Liver (tissue), 3 donors: ENCODE results near the gene HEPN1.

Experiments
- CTCF ChIP-seq: fragments of 150-350 bp; IDR thresholded peaks from 2 replicates; pipeline ENCODE4 v1.5.1; 2017; ENCODE audit warnings: improper control_type of control experiment, low read depth, low read length; ENCODE audit not compliant: missing input control
- EGR1 ChIP-seq, 2 donors: IDR thresholded peaks; 2 replicates each; pipeline ENCODE4 v1.6.1; 2016 to 2018; ENCODE audit warnings: antibody characterized with exemption in 2 of 2, low read depth in 2 of 2
- FOXA1 ChIP-seq: IDR thresholded peaks from 2 replicates; pipeline ENCODE4 v1.6.1; 2016; ENCODE audit warnings: antibody characterized with exemption
- GABPA ChIP-seq, 2 donors: IDR thresholded peaks in 1 of 2; conservative IDR thresholded peaks in 1 of 2; 2 replicates each; pipeline ENCODE4 v1.6.1; 2016; ENCODE audit warnings: antibody characterized with exemption in 2 of 2, mild to moderate bottlenecking in 1 of 2, moderate library complexity in 1 of 2
- HNF4A ChIP-seq, 2 donors: conservative IDR thresholded peaks; 2 replicates each; pipeline ENCODE4 v1.6.1; 2016; ENCODE audit warnings: antibody characterized with exemption in 2 of 2, mild to moderate bottlenecking in 2 of 2
- JUND ChIP-seq, 2 donors: IDR thresholded peaks; 2 replicates each; pipeline ENCODE4 v1.6.1; 2016; ENCODE audit warnings: antibody characterized with exemption in 2 of 2
- MAX ChIP-seq: IDR thresholded peaks from 2 replicates; pipeline ENCODE4 v1.6.1; 2016; ENCODE audit warnings: antibody characterized with exemption
- RAD21 ChIP-seq, 2 donors: IDR thresholded peaks; 2 replicates each; pipeline ENCODE4 v1.6.1; 2016; ENCODE audit warnings: antibody characterized with exemption in 2 of 2, mild to moderate bottlenecking in 2 of 2
- REST ChIP-seq: IDR thresholded peaks from 2 replicates; pipeline ENCODE4 v1.6.1; 2016; ENCODE audit warnings: antibody characterized with exemption, mild to moderate bottlenecking
- RXRA ChIP-seq, 2 donors: IDR thresholded peaks; 2 replicates each; pipeline ENCODE4 v1.6.1; 2017 to 2018; ENCODE audit warnings: antibody characterized with exemption in 2 of 2, mild to moderate bottlenecking in 1 of 2
- SP1 ChIP-seq: IDR thresholded peaks from 2 replicates; pipeline ENCODE4 v1.6.1; 2018; ENCODE audit warnings: antibody characterized with exemption, mild to moderate bottlenecking
- TAF1 ChIP-seq: conservative IDR thresholded peaks from 2 replicates; pipeline ENCODE4 v1.6.1; 2016; ENCODE audit warnings: antibody characterized with exemption, mild to moderate bottlenecking
- YY1 ChIP-seq: IDR thresholded peaks from 2 replicates; pipeline ENCODE4 v1.6.1; 2016; ENCODE audit warnings: antibody characterized with exemption, mild to moderate bottlenecking
- ZBTB33 ChIP-seq: IDR thresholded peaks from 2 replicates; pipeline ENCODE4 v1.6.1; 2016; ENCODE audit warnings: antibody characterized with exemption
- donor health status: healthy.
- donor health status: healthy.

- TF ChIP-seq CTCF (no peak), FOXA1 (no peak), MAX (no peak), JUND (IDR thresholded peaks at IDR 0.05) (no peak), GABPA (IDR thresholded peaks at IDR 0.05 in 1 of 2, conservative IDR thresholded peaks at IDR 0.05 in 1 of 2) (no peak), RAD21 (IDR thresholded peaks at IDR 0.05) (no peak), SP1 (no peak), EGR1 (IDR thresholded peaks at IDR 0.05; ENCODE audit: low read depth in 2 of 2) (no peak), ZBTB33 (no peak), TAF1 (no peak), HNF4A (conservative IDR thresholded peaks at IDR 0.05) (no peak), YY1 (no peak), REST (no peak), RXRA (IDR thresholded peaks at IDR 0.05) (no peak)
These were observed 41.5 kb upstream of the HEPN1 start for GRCh38 chr11:124877631-124877909.
